Activated T-cell treated with anti-CD3 and anti-CD28 coated beads for 24 hours (primary cell): ENCODE results near the gene GDPD4.

Experiments
- DNase-seq: peaks from one replicate; pipeline ENCODE4 v3.0.0-alpha.2; 2020; ENCODE audit warnings: low read depth

Gene GDPD4

DNA sequence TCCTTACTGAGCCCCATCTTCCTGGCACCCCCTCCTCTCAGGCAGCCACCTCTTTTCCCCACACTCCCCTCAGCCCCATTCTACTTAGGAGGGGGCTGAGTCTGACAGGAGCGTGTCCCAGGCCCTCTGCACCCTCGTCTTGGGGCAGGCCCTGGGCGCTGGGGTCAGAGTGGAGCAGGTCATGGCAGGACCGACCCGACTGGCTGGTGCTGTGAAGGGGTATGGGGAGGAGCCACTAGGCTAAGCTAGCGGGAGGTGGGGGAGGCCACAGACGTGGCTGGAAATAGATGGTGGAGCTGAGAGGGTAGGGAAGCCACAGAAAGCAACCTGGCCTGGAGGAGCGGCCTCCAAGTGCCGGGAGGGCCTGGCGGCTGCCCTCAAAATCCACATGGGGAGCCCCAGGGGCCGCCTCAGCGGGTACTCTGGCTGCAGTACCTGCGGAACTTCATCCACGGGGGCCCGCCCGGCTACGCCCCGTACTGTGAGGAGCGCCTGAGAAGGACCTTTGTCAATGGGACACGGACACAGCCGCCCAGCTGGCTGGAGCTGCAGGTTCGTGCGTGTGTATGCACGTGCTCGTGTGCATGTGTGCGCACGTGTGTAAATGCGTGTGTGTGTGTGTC lies 111.8 kb downstream of the GDPD4 start:
- no peak for DNase-seq

DNA sequence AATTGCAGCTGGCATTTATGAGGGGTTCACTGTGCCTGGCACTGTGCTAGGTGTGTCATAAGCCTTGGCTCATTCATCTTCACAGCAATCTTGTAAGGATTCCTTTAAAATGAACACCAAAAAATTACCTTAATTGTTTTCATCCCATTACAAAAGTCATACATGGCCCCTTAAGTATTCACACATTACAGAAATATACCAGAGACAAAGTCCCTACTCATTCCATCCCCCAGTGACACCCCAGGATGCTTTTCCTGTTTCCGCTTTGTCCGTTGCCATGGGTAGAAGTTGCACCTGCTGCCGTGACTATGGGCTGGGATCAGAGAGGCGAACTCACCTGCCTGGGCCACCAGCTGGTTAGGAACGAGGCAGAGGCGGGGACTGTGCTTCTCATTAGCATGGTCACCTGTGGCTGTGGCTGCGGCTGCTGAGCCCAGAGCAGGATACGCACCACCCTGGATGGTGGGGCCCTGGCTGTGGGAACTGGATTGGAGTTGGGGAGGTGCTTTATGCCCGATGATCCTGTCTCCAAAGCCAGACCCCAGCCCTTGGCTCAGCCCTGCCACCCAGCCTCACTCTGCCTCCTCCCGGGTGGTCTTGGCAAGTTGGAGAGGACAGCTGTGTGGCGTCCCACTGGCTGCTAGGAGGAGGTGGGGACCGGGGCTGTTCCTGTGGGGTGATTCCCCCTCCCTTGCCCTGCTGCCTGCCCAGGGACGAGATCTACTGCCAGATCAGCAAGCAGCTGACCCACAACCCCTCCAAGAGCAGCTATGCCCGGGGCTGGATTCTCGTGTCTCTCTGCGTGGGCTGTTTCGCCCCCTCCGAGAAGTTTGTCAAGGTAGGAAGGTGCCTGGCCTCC lies 112.6 kb downstream of the GDPD4 start:
- DNase-seq: no peak

DNA sequence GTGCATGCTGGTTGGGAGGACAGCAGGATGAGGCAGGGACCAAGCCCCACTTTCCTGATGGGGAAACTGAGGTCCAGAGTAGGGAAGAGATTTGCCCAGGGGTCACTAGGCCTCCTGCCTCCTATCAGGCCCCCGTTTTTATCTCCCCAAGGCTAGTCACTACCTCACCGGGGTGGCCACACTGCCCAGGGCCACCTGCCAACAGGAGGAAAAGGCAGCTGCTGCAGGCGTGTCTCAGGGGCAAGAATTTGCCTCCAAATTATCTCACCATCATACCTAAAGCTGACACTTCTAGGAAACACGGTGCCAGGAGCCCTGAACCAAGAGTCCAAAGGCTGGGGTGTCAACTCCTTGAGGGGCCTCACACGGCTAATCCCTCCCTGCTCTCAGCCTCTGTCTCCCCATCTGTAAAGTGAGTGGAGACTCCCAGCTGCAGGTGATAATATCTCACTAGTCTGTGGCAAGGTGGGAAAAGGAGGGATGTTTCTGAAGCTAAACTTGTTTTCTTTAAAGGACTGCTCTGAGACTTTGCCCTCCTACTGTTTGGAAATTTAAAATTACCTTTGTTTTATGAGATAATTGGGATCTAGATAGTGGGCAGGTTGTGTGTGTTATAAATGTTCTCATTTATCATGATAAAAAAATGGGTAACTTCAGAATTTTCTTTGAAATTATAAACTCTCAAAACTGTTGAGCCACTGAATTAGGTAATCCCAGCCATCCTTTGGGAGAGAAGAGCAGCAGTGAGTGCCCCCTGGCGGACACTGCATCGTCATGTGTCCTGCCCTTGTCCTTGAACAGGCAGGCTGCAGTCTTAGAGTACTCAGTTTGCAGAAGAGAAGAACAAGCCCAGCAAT lies 113.5 kb downstream of the GDPD4 start:
- peak; percentile 51 for DNase-seq

DNA sequence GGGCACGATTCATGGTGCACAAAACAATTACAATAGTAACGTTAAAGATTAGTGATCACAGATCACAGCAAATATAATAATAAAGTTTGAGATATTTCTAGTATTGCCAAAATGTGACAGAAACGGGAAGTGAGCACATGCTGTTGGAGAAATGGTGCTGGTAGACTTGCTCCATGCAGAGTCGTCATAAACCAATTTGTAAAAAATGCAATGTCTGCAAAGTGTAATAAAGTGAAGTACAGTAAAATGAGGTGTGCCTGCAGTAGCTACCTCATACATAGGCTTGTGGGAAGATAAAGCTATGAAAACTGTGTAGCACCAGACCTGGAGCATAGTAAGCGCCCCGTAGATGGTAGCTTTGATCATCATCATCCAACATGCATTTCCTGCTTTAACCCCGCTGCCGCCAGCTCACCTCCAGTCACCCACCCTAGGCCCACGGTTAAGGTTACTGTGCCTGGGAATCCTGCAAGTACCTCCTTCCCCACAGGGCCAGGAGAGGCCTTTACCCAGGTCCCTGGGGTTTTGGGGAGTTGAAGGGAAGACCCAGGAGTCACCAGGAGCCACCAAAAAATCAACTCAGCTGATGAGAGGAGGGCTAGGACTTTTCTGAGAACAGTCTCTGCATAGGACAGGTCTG lies 114.3 kb downstream of the GDPD4 start:
- no peak for DNase-seq

DNA sequence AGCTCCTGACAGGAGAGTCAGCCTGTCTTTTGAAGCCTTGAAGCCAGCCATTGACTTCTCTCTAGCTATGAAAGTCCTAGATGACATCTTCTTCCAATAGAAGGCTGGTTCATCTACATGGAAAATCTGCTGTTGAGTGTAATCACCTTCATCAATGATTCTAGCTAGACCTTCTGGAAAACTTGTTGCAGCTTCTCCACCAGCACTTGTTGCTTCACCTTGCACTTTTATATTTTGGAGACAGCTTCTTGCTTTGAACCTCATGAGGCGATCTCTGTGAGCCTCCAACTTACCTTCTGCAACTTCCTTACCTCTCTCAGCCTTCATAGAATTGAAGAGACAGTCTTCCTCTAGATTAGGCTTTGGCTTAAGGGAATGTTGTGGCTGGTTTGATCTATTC lies 115.2 kb downstream of the GDPD4 start:
- no peak for DNase-seq

DNA sequence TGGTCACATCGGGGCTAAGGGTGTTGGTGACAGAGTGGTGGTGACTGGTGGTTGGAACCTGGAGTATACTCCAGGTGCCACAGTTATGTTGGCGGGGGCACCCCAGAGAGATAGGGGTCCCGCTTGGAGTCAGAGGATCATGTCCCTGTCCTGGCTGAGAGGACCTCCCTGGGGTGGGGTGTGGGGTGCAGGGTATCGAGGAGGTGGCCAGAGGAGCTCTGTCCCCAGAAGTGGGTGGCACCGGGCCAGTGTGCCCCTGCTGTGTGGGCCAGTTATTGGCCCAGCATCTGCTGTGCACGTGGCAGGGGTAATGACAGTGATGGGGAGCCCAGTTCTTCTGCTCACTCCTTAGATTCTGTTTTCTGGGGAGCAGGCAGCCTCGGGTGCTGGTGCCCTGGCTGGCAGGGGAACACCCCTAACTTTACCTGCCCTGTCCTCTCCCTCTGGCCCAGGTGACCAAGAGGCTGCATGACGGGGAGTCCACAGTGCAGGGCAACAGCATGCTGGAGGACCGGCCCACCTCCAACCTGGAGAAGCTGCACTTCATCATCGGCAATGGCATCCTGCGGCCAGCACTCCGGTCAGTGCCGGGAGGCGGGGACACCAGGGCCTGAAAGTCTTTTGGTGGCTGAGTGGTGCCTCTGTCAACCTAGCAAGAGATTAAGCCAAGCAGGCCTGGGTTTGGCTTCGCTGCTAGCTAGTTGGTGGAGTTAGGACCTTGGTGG lies 117.2 kb downstream of the GDPD4 start:
- no peak for DNase-seq

DNA sequence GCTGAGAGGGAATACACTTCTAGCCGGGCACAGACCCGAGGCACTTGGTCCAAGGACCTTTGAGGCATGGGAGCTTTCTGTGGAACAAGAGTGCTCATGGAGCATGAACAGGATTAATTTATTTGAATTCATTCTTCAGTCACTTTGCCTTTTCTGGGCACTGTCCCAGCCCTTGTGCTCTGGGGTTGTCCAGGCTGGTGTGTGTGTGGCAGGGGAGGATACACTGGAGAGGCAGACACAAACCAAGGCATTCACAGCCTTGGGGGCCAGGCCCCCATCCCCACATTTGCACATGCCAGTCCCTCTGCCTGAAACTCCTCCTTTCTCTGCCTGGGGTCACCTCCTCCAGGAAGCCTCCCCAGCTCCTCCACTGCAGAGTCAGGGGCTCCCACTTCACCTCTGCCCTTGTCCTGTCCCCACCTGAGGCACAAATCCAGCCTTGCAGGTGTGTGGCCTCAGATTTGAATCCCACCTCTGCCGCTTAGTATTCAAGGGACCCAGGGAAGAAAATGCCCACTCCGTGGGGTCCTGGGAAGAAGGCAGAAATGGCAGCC lies 118.0 kb downstream of the GDPD4 start:
- no peak for DNase-seq

DNA sequence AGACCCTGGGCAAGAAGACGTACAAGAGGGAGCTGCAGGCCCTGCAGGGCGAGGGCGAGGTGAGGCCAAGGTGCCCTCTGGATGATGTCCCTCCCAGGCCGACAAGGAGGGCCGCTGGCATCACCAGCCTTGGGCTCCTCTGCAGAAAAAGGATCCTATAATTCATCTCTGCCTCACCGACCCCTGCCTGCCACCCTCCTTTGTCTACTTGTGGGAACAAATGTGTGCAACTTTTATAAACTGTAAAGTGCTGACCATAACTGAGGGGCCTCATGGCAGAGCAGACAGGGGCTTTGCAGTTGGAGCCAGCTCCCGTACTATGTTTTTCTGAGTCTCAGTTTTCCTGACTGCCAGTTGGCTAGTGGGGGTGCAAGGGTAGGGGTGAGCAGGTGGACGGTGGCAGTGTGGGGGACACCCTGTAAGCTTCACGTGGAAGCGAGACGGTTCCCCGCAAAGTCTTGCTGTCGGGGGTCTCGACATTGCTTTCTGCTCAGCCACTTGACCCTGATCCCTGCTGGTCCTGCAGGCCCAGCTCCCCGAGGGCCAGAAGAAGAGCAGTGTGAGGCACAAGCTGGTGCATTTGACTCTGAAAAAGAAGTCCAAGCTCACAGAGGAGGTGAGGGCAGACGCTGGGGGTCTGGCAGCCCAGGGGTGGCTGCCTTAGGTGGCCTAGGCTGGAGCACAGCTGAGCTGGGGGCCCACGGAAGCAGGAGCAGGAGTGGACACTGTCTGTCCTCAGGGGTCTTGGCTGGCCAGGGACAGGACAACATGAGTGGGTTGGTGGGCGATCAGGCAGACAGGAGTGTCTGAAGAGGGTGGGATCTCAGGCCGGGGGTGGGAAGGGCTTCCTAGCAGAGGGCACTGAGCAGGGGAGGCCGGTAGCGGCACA lies 118.7 kb downstream of the GDPD4 start:
- no peak for DNase-seq

DNA sequence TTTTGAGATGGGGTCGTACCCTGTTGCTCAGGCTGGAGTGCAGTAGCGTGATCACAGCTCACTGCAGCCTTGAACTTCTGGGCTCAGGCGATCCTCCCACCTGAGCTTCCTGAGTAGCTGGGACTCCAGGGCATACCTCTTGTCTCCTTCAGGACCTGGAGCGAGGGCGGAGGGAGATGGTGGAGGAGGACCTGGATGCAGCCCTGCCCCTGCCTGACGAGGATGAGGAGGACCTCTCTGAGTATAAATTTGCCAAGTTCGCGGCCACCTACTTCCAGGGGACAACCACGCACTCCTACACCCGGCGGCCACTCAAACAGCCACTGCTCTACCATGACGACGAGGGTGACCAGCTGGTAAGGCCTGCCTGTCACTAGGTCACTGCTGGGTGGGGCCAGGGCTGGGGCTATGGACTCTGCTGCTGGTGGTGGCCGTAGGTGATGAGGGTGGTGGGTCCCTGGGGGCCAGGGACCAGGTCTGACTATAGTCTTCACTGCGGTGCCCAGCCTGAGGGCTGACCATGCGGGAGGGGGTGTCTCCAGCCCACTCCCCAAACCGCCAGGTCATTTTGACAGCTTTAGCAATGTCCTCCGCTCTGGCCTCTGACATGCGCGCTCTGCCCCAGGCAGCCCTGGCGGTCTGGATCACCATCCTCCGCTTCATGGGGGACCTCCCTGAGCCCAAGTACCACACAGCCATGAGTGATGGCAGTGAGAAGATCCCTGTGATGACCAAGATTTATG lies 119.5 kb downstream of the GDPD4 start:
- no peak for DNase-seq

DNA sequence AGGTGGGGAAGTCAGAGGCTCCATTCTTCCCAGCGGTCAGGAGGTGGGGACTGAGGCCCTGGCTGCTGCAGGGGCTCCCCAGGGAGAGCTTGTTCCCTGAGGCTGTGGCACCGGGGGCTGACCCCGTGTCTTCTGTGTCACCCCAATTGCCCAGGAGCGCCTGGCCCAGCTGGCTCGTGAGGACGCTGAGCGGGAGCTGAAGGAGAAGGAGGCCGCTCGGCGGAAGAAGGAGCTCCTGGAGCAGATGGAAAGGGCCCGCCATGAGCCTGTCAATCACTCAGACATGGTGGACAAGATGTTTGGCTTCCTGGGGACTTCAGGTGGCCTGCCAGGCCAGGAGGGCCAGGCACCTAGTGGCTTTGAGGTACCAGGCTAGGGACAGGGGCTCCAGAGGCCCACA lies 120.3 kb downstream of the GDPD4 start:
- no peak for DNase-seq

DNA sequence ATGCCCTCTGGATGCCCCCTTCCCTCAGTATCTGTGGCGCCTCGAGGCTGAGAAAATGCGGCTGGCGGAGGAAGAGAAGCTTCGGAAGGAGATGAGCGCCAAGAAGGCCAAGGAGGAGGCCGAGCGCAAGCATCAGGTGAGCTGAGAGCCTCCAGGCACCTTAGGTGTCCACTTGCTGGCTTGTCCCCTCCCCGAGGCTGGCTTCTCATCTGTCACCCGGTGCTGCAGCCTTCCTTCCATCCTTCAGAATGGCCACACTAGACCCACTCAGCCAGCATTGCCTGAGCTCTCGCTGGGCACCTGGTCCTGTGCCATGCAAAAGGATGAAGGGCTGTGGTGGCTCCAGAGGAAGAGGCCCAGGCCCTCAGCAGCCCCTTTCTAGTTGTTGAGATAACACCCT lies 121.1 kb downstream of the GDPD4 start:
- no peak for DNase-seq

DNA sequence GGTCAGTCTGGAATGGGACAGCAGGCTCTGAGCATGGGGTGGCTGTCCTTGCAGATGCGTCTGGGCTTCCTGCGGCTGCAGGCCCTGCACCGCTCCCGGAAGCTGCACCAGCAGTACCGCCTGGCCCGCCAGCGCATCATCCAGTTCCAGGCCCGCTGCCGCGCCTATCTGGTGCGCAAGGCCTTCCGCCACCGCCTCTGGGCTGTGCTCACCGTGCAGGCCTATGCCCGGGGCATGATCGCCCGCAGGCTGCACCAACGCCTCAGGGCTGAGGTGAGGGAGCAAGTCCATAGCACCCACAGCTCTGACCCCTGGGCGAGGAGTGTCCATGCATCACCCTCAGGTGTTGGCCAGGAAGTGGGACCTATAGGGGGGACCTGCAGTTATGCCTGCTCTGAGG lies 121.8 kb downstream of the GDPD4 start:
- DNase-seq: no peak

DNA sequence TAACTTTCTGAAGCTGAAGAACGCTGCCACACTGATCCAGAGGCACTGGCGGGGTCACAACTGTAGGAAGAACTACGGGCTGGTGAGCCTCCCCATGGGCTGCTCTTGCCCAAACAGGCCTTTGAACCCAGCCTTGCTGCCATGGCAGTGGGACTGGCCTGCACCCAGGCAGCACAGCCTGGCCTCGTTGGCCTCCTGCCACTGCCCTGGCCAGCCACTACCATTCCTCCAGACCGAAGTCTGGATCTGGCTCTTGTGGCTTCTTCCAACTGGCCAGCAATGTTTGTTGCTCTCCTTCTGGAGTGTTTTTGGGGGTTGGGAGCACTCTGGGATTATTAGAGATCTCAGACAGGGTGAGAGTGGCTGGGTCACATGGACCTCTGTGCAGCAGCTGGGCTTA lies 122.4 kb downstream of the GDPD4 start:
- no peak for DNase-seq

DNA sequence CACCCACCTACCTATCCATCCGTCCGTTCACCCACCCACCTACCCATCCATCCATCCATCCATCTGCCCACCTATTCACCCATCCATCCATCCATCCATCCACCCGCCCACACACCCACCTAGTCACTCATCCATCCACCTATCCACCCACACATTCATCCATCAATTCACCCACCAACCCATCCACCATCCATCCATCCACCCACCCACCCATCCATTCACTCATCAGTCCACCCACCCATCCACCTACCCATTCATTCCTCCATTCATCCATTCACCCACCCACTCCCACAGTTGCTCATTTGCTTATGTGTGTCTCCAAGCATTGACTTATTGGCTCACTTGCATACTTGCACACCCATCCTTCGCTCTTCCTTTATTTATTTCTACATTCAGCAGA lies 123.3 kb downstream of the GDPD4 start:
- DNase-seq: no peak

DNA sequence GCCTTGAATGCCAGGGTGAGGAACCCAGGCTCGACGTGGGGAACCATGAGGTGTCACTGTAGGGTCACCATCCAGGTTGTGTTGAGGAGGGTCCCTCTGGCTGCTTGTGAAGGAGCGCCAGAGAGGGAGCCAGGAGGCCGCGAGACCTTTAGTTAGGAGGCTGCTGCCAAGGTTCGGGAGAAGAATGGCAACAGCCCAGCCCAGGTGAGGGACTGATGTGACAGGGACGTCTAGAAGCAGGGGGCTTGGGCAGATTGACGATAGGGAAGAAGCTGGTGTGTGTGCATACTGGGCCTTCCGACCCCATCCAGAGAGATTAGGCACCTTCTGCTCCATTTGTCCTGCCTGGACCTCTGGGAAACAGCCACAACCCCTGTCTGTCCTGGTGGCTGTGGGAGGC lies 124.5 kb downstream of the GDPD4 start:
- DNase-seq: no peak

DNA sequence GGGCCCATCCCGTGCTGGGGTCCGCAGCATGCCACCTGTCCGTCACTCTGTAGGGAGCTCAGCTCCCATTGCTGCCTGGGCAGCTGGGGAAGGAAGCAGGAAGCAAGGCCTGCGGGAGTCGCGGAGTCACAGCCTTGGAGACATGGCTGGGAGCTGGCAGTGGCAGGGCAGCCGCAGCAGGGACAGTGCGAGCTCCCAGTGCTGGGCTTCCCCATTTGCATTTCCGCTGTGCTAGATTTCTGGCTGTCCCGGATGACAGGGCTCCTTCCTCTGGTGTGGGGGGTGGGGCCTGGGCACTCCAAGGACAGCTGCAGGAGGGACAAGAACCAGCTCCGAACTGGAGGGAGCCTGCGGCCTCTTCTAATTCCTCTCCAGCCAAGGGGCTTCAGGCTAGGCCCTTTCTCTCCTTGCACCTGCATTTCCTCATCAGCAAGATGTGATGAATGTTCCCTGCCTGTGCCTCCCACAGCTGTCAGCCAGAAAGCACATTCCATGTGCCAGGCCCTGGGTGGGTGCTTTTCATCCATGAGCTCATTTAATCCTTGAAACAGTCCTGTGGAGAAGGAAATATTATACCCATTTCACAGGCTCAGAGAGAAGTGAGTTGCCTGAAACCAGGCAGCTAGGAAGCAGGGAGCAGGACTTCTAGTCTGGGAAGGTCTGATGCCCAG lies 125.5 kb downstream of the GDPD4 start:
- DNase-seq: no peak

DNA sequence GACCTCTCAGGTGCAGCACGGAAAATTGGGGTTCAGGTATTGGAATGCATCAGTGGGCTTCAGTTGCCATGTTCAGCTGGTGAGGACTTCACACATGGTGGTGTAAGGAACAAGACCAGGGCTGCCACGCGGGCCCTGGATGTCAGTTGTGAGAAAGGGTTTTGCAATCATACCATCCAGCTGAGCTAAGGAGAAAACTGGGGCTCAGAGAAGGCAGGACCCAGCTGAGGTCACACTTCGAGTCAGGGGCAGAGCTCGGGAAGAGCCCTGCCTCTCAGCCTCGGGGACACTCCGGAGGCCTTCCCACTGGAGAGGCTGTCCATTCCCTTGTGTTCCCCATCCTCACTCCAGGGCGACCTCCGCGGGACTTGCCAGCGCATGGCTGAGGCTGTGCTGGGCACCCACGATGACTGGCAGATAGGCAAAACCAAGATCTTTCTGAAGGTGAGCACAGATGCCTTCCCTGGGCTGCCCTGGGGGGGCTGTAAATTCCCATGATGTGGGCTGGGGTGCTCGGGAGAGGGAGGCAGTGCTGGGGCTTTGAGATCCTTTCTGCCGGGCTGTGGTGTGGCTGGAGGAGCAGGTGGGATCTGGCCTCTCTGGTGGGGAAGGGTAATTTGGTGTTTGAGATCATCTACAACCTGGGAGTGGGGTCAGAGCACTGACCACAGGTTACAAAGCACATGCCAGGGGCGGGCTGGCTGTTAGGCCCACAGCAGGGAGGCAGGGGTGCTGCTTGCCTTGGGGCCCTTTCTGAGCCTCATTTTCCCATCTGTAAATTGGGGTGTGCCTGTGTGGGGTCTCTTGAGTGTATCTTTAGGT lies 126.3 kb downstream of the GDPD4 start:
- DNase-seq: no peak

DNA sequence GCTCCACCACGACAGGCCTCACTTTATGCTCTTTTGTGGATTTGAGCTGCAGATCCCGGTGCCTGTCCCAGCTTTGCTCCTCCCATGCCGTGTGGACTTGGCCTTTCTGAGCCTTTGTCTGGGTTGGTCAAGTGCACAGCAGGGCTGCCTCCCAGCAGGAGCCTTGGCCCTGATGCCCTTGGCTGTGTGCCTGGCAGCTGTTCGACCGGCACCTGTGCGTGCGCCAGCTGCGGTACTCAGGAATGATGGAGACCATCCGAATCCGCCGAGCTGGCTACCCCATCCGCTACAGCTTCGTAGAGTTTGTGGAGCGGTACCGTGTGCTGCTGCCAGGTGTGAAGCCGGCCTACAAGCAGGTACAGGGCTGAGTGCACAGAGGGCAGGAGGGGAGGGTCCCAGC lies 126.9 kb downstream of the GDPD4 start:
- no peak for DNase-seq
